ENCODE measurements around the gene RARA. TPM values are rescaled to one million over a fixed set of nuclear protein-coding genes. Genes with fewer than 3 reads are reported as not detected.
"Not testable (repeated sequence)": the region's sequence is repeated elsewhere in the genome, so short reads cannot be mapped to it uniquely, and the experiment has no call there.

The RARA gene
- total RNA-seq, 1 experiment from 2014 or later = 8.9 TPM

GRCh38 chr17:40366861-40367518 is 58.0 kb downstream of the RARA start:
- Histone ChIP-seq H3K36me3 (no peaks in the 10 kb centered on the region), H3K27me3 (no peaks in the 10 kb centered on the region), H3K9me3 (peaks cover 9% of the 10 kb centered on the region), H3K4me3 (no peak overlapping the region)
- no peak for DNase-seq

- not testable (repeated sequence) for H3K36me3 ChIP-seq, DNase-seq, H3K27me3 ChIP-seq, H3K4me3 ChIP-seq
- H3K9me3 ChIP-seq = peaks cover 15% of the 10 kb centered on the region
Observed at GRCh38 chr17:40367728-40368127, 58.7 kb downstream of the RARA start.

- Histone ChIP-seq H3K27me3 (no peaks in the 10 kb centered on the region), H3K9me3 (peaks cover 15% of the 10 kb centered on the region), H3K4me3 (no peak overlapping the region), H3K36me3 (no peaks in the 10 kb centered on the region)
- DNase-seq = no peak
Observed at GRCh38 chr17:40369923-40370322, 60.9 kb downstream of the RARA start.

GRCh38 chr17:40371261-40371929 is 62.4 kb downstream of the RARA start:
- peaks cover 17% of the 10 kb centered on the region for H3K9me3 ChIP-seq
- no peak overlapping the region for H3K4me3 ChIP-seq
- H3K27me3 ChIP-seq = no peaks in the 10 kb centered on the region
- no peaks in the 10 kb centered on the region for H3K36me3 ChIP-seq
- no peak for DNase-seq

- no peaks in the 10 kb centered on the region for H3K36me3 ChIP-seq
- no peak for DNase-seq
Observed at GRCh38 chr17:40372031-40372430, 63.1 kb downstream of the RARA start.

GRCh38 chr17:40372644-40373043 is 63.7 kb downstream of the RARA start:
- H3K9me3 ChIP-seq = peaks cover 21% of the 10 kb centered on the region
- not testable (repeated sequence) for H3K36me3 ChIP-seq, H3K4me3 ChIP-seq, DNase-seq, H3K27me3 ChIP-seq

More at GRCh38 chr17:40372031-40372430, 63.1 kb downstream of the RARA start:
- Histone ChIP-seq H3K4me3 (no peak overlapping the region), H3K27me3 (no peaks in the 10 kb centered on the region), H3K9me3 (peaks cover 21% of the 10 kb centered on the region)

- Histone ChIP-seq H3K9me3 (peaks cover 21% of the 10 kb centered on the region), H3K27me3 (no peaks in the 10 kb centered on the region), H3K4me3 (no peak overlapping the region), H3K36me3 (no peaks in the 10 kb centered on the region)
- no peak for DNase-seq
Observed at GRCh38 chr17:40373324-40373723, 64.3 kb downstream of the RARA start.

GRCh38 chr17:40373999-40374398 is 65.0 kb downstream of the RARA start:
- H3K27me3 ChIP-seq = no peaks in the 10 kb centered on the region
- no peaks in the 10 kb centered on the region for H3K36me3 ChIP-seq
- DNase-seq = no peak
- H3K4me3 ChIP-seq = no peak overlapping the region
- H3K9me3 ChIP-seq = peaks cover 21% of the 10 kb centered on the region

GRCh38 chr17:40374821-40375498 is 66.0 kb downstream of the RARA start:
- no peak for DNase-seq
- H3K4me3 ChIP-seq = no peak overlapping the region
- H3K9me3 ChIP-seq = peaks cover 21% of the 10 kb centered on the region
- H3K27me3 ChIP-seq = no peaks in the 10 kb centered on the region
- no peaks in the 10 kb centered on the region for H3K36me3 ChIP-seq

- not testable (repeated sequence) for H3K27me3 ChIP-seq, H3K4me3 ChIP-seq, DNase-seq, H3K36me3 ChIP-seq
- H3K9me3 ChIP-seq = peaks cover 20% of the 10 kb centered on the region
Observed at GRCh38 chr17:40375786-40376185, 66.8 kb downstream of the RARA start.

GRCh38 chr17:40376541-40376940 is 67.6 kb downstream of the RARA start:
- not testable (repeated sequence) for H3K27me3 ChIP-seq, H3K4me3 ChIP-seq, H3K36me3 ChIP-seq, DNase-seq
- peaks cover 14% of the 10 kb centered on the region for H3K9me3 ChIP-seq

GRCh38 chr17:40377832-40378231 is 68.9 kb downstream of the RARA start:
- H3K27me3 ChIP-seq = no peaks in the 10 kb centered on the region
- H3K9me3 ChIP-seq = peaks cover 6% of the 10 kb centered on the region; the same call in 1 of the 2 replicates
- H3K4me3 ChIP-seq = no peak overlapping the region
- no peak for DNase-seq
- no peaks in the 10 kb centered on the region for H3K36me3 ChIP-seq

GRCh38 chr17:40378966-40379365 is 70.0 kb downstream of the RARA start:
- Histone ChIP-seq H3K27me3 (no peaks in the 10 kb centered on the region), H3K9me3 (peaks cover 6% of the 10 kb centered on the region; the same call in 1 of the 2 replicates), H3K36me3 (peaks cover 6% of the 10 kb centered on the region), H3K4me3 (no peak overlapping the region)
- DNase-seq = no peak

GRCh38 chr17:40382251-40382650 is 73.3 kb downstream of the RARA start:
- H3K36me3 ChIP-seq = peaks cover 15% of the 10 kb centered on the region
- no peak overlapping the region for H3K4me3 ChIP-seq
- H3K27me3 ChIP-seq = no peaks in the 10 kb centered on the region
- H3K9me3 ChIP-seq = no peaks in the 10 kb centered on the region
- DNase-seq = no peak

- not testable (repeated sequence) for H3K4me3 ChIP-seq, H3K27me3 ChIP-seq, H3K9me3 ChIP-seq, DNase-seq
- peaks cover 56% of the 10 kb centered on the region for H3K36me3 ChIP-seq
Observed at GRCh38 chr17:40386555-40386954, 77.6 kb downstream of the RARA start.

- H3K4me3 ChIP-seq = no peak overlapping the region
- H3K9me3 ChIP-seq = no peaks in the 10 kb centered on the region
- DNase-seq = no peak
- H3K27me3 ChIP-seq = no peaks in the 10 kb centered on the region
- peaks cover 100% of the 10 kb centered on the region for H3K36me3 ChIP-seq
Observed at GRCh38 chr17:40399185-40399584, 90.2 kb downstream of the RARA start.

- no peak for DNase-seq
- no peak overlapping the region for H3K4me3 ChIP-seq
- no peaks in the 10 kb centered on the region for H3K9me3 ChIP-seq
- no peaks in the 10 kb centered on the region for H3K27me3 ChIP-seq
- H3K36me3 ChIP-seq = peaks cover 94% of the 10 kb centered on the region
Observed at GRCh38 chr17:40402668-40403067, 93.7 kb downstream of the RARA start.
